ENCODE measurements around the gene LEUTX.

Gene LEUTX

GRCh38 chr19:39749981-39750380 lies 28.7 kb upstream of the LEUTX start:
- Histone ChIP-seq H3K79me1 (ENCODE audit: low read depth, low read length) (no peaks in the 10 kb centered on the region), H3K4me2 (ENCODE audit: insufficient read depth, low read length, poor library complexity, severe bottlenecking) (no peak overlapping the region), H3K23ac (ENCODE audit: low read depth, low read length, poor library complexity) (no peak overlapping the region), H3K4ac (ENCODE audit: low read length) (no peak overlapping the region), H2BK15ac (ENCODE audit: low read length) (no peak overlapping the region), H4K91ac (ENCODE audit: low read depth, low read length, poor library complexity) (no peak overlapping the region), H3K14ac (ENCODE audit: low read length) (no peak overlapping the region), H3K4me1 (ENCODE audit: control insufficient read depth in 2 of 2, insufficient read depth in 1 of 2, low read depth in 1 of 2, low read length in 2 of 2) (no peaks in the 10 kb centered on the region), H2AFZ (ENCODE audit: low read length) (no peak overlapping the region), H2AK5ac (ENCODE audit: low read depth, low read length) (no peak overlapping the region), H3K18ac (ENCODE audit: low read length) (no peak overlapping the region), H2BK120ac (ENCODE audit: low read depth, low read length) (no peak overlapping the region), H2BK12ac (ENCODE audit: low read length) (no peak overlapping the region), H3K36me3 (replicated peaks in 1 of 2; ENCODE audit: control insufficient read depth in 2 of 2, insufficient read depth in 2 of 2, low read length in 2 of 2) (no peaks in the 10 kb centered on the region), H3K9ac (ENCODE audit: low read depth, low read length, poor library complexity) (no peak overlapping the region), H3K27ac (replicated peaks; ENCODE audit: low read length) (no peak overlapping the region), H3K9me3 (replicated peaks in 1 of 2; ENCODE audit: control insufficient read depth in 2 of 2, insufficient read depth in 1 of 2, low read depth in 1 of 2, low read length in 2 of 2) (no peaks in the 10 kb centered on the region), H3K27me3 (ENCODE audit: control insufficient read depth in 3 of 3, insufficient read depth in 3 of 3, low read depth in 1 of 3, low read length in 3 of 3) (peaks cover 0 to 12% (median 0%) of the 10 kb centered on the region in 3 experiments), H3K4me3 (ENCODE audit: low read length in 2 of 2) (no peak overlapping the region), H4K8ac (ENCODE audit: low read depth, low read length) (no peak overlapping the region), H2BK5ac (ENCODE audit: low read length) (no peak overlapping the region)
- no peak for DNase-seq (ENCODE audit: low spot score)
- WGBS, 2 donors (ENCODE audit: extremely low coverage in 2 of 2, insufficient read length in 2 of 2, insufficient replicate concordance in 1 of 2) = no CpG with 5 or more reads among the region's 5 CpGs

GRCh38 chr19:39752390-39752789 lies 26.3 kb upstream of the LEUTX start:
- H3K4ac ChIP-seq (ENCODE audit: low read length) = no peak overlapping the region

GRCh38 chr19:39752795-39753194 lies 25.9 kb upstream of the LEUTX start:
- Histone ChIP-seq H3K18ac (ENCODE audit: low read length) (no peak overlapping the region), H3K9me3 (replicated peaks in 1 of 2; ENCODE audit: control insufficient read depth in 2 of 2, insufficient read depth in 1 of 2, low read depth in 1 of 2, low read length in 2 of 2) (no peaks in the 10 kb centered on the region), H3K4me1 (ENCODE audit: control insufficient read depth in 2 of 2, insufficient read depth in 1 of 2, low read depth in 1 of 2, low read length in 2 of 2) (no peaks in the 10 kb centered on the region), H3K23ac (ENCODE audit: low read depth, low read length, poor library complexity) (no peak overlapping the region), H3K4me3 (ENCODE audit: low read length in 2 of 2) (no peak overlapping the region), H3K27me3 (ENCODE audit: control insufficient read depth in 3 of 3, insufficient read depth in 3 of 3, low read depth in 1 of 3, low read length in 3 of 3) (peaks cover 0 to 20% (median 0%) of the 10 kb centered on the region in 3 experiments), H3K79me1 (ENCODE audit: low read depth, low read length) (no peaks in the 10 kb centered on the region), H2BK15ac (ENCODE audit: low read length) (no peak overlapping the region), H2AK5ac (ENCODE audit: low read depth, low read length) (no peak overlapping the region), H4K8ac (ENCODE audit: low read depth, low read length) (no peak overlapping the region), H2BK12ac (ENCODE audit: low read length) (no peak overlapping the region), H2BK5ac (ENCODE audit: low read length) (no peak overlapping the region), H3K36me3 (replicated peaks in 1 of 2; ENCODE audit: control insufficient read depth in 2 of 2, insufficient read depth in 2 of 2, low read length in 2 of 2) (no peaks in the 10 kb centered on the region), H3K4ac (ENCODE audit: low read length) (no peak overlapping the region), H3K27ac (replicated peaks; ENCODE audit: low read length) (no peak overlapping the region), H3K4me2 (ENCODE audit: insufficient read depth, low read length, poor library complexity, severe bottlenecking) (no peak overlapping the region), H3K14ac (ENCODE audit: low read length) (no peak overlapping the region), H2AFZ (ENCODE audit: low read length) (no peak overlapping the region), H2BK120ac (ENCODE audit: low read depth, low read length) (no peak overlapping the region), H4K91ac (ENCODE audit: low read depth, low read length, poor library complexity) (no peak overlapping the region), H3K9ac (ENCODE audit: low read depth, low read length, poor library complexity) (no peak overlapping the region)
- DNase-seq (ENCODE audit: low spot score) = no peak

More at GRCh38 chr19:39752390-39752789, 26.3 kb upstream of the LEUTX start:
- H2AFZ ChIP-seq (ENCODE audit: low read length) = no peak overlapping the region
- H2BK15ac ChIP-seq (ENCODE audit: low read length) = no peak overlapping the region
- no peak overlapping the region for H2BK12ac ChIP-seq (ENCODE audit: low read length)
- no peaks in the 10 kb centered on the region for H3K36me3 ChIP-seq (replicated peaks in 1 of 2; ENCODE audit: control insufficient read depth in 2 of 2, insufficient read depth in 2 of 2, low read length in 2 of 2)
- H3K27ac ChIP-seq (replicated peaks; ENCODE audit: low read length) = no peak overlapping the region
- no peak overlapping the region for H3K4me2 ChIP-seq (ENCODE audit: insufficient read depth, low read length, poor library complexity, severe bottlenecking)
- no peak overlapping the region for H4K91ac ChIP-seq (ENCODE audit: low read depth, low read length, poor library complexity)
- no peak for DNase-seq (ENCODE audit: low spot score)
- H3K9me3 ChIP-seq (replicated peaks in 1 of 2; ENCODE audit: control insufficient read depth in 2 of 2, insufficient read depth in 1 of 2, low read depth in 1 of 2, low read length in 2 of 2) = no peaks in the 10 kb centered on the region
- no peak overlapping the region for H3K9ac ChIP-seq (ENCODE audit: low read depth, low read length, poor library complexity)
- no peaks in the 10 kb centered on the region for H3K79me1 ChIP-seq (ENCODE audit: low read depth, low read length)
- H3K27me3 ChIP-seq (ENCODE audit: control insufficient read depth in 3 of 3, insufficient read depth in 3 of 3, low read depth in 1 of 3, low read length in 3 of 3) = peaks cover 0 to 20% (median 0%) of the 10 kb centered on the region in 3 experiments
- H3K4me1 ChIP-seq (ENCODE audit: control insufficient read depth in 2 of 2, insufficient read depth in 1 of 2, low read depth in 1 of 2, low read length in 2 of 2) = no peaks in the 10 kb centered on the region
- no peak overlapping the region for H3K18ac ChIP-seq (ENCODE audit: low read length)
- no peak overlapping the region for H4K8ac ChIP-seq (ENCODE audit: low read depth, low read length)
- no peak overlapping the region for H2BK5ac ChIP-seq (ENCODE audit: low read length)
- H2AK5ac ChIP-seq (ENCODE audit: low read depth, low read length) = no peak overlapping the region
- H3K14ac ChIP-seq (ENCODE audit: low read length) = no peak overlapping the region
- H2BK120ac ChIP-seq (ENCODE audit: low read depth, low read length) = no peak overlapping the region
- no peak overlapping the region for H3K23ac ChIP-seq (ENCODE audit: low read depth, low read length, poor library complexity)
- no peak overlapping the region for H3K4me3 ChIP-seq (ENCODE audit: low read length in 2 of 2)

GRCh38 chr19:39754544-39754943 lies 24.1 kb upstream of the LEUTX start:
- Histone ChIP-seq H2BK15ac (ENCODE audit: low read length) (no peak overlapping the region), H2AK5ac (ENCODE audit: low read depth, low read length) (no peak overlapping the region), H3K18ac (ENCODE audit: low read length) (no peak overlapping the region), H3K79me1 (ENCODE audit: low read depth, low read length) (no peaks in the 10 kb centered on the region), H3K4ac (ENCODE audit: low read length) (no peak overlapping the region), H3K27ac (replicated peaks; ENCODE audit: low read length) (no peak overlapping the region), H3K4me1 (ENCODE audit: control insufficient read depth in 2 of 2, insufficient read depth in 1 of 2, low read depth in 1 of 2, low read length in 2 of 2) (no peaks in the 10 kb centered on the region), H3K9ac (ENCODE audit: low read depth, low read length, poor library complexity) (no peak overlapping the region), H2BK5ac (ENCODE audit: low read length) (no peak overlapping the region), H3K36me3 (replicated peaks in 1 of 2; ENCODE audit: control insufficient read depth in 2 of 2, insufficient read depth in 2 of 2, low read length in 2 of 2) (no peaks in the 10 kb centered on the region), H4K8ac (ENCODE audit: low read depth, low read length) (no peak overlapping the region), H3K27me3 (ENCODE audit: control insufficient read depth in 3 of 3, insufficient read depth in 3 of 3, low read depth in 1 of 3, low read length in 3 of 3) (peaks cover 0 to 20% (median 0%) of the 10 kb centered on the region in 3 experiments), H2BK12ac (ENCODE audit: low read length) (no peak overlapping the region), H3K23ac (ENCODE audit: low read depth, low read length, poor library complexity) (no peak overlapping the region), H3K4me3 (ENCODE audit: low read length in 2 of 2) (no peak overlapping the region), H3K4me2 (ENCODE audit: insufficient read depth, low read length, poor library complexity, severe bottlenecking) (no peak overlapping the region), H3K14ac (ENCODE audit: low read length) (no peak overlapping the region), H2AFZ (ENCODE audit: low read length) (no peak overlapping the region), H2BK120ac (ENCODE audit: low read depth, low read length) (no peak overlapping the region), H4K91ac (ENCODE audit: low read depth, low read length, poor library complexity) (no peak overlapping the region), H3K9me3 (replicated peaks in 1 of 2; ENCODE audit: control insufficient read depth in 2 of 2, insufficient read depth in 1 of 2, low read depth in 1 of 2, low read length in 2 of 2) (no peaks in the 10 kb centered on the region)
- WGBS, 2 donors (ENCODE audit: extremely low coverage in 2 of 2, insufficient read length in 2 of 2, insufficient replicate concordance in 1 of 2) = no CpG with 5 or more reads among the region's 2 CpGs
- DNase-seq (ENCODE audit: low spot score) = no peak

All from neuronal stem cell (in vitro differentiated cells).